Esophagus muscularis mucosa (tissue), 4 donors: ENCODE data around the gene STMN3. TPM values are rescaled to one million over a fixed set of nuclear protein-coding genes. Genes with fewer than 3 reads are reported as not detected.

Experiments
- DNase-seq: peaks from one replicate; pipeline ENCODE4 v3.0.0-alpha.2; 2017; ENCODE audit errors: extremely low spot score
- H3K27ac ChIP-seq, 4 donors: fragments of 200-600 bp; sonication (generic); replicated peaks in 1 of 4; 1 replicate in 3 of 4; 2 replicates in 1 of 4; pipeline ENCODE4 v1.5.1; 2016 to 2019; ENCODE audit warnings: mild to moderate bottlenecking in 1 of 4
- H3K27me3 ChIP-seq, 4 donors: fragments of 200-600 bp; sonication (generic); one replicate each; pipeline versions ENCODE4 v1.5.1 to v1.6.0; 2016 to 2019
- H3K36me3 ChIP-seq, 4 donors: fragments of 200-600 bp; sonication (generic); one replicate each; pipeline ENCODE4 v1.5.1; 2016 to 2019
- H3K4me1 ChIP-seq, 4 donors: fragments of 200-600 bp; sonication (generic); one replicate each; pipeline ENCODE4 v1.5.1; 2016 to 2019
- H3K4me3 ChIP-seq, 4 donors: fragments of 200-600 bp; sonication (generic); 1 replicate in 2 of 4; 2 replicates in 2 of 4; pipeline ENCODE4 v1.5.1; 2016 to 2019; ENCODE audit warnings: mild to moderate bottlenecking in 4 of 4, moderate library complexity in 1 of 4
- H3K9me3 ChIP-seq, 4 donors: fragments of 200-600 bp; sonication (generic); 1 replicate in 3 of 4; 2 replicates in 1 of 4; pipeline ENCODE4 v1.5.1; 2016 to 2019
- EP300 ChIP-seq: sonication (generic); formaldehyde crosslinking; IDR thresholded peaks from one replicate; pipeline ENCODE4 v1.6.1; 2017; ENCODE audit warnings: antibody characterized with exemption
- POLR2A ChIP-seq: fragments of 450-650 bp; IDR thresholded peaks from one replicate; pipeline ENCODE4 v1.6.1; 2017; ENCODE audit warnings: antibody characterized with exemption, moderate library complexity, mild to moderate bottlenecking, low read depth
- POLR2AphosphoS5 ChIP-seq, 2 donors: sonication (generic); formaldehyde crosslinking; IDR thresholded peaks; one replicate each; pipeline ENCODE4 v1.6.1; 2017; ENCODE audit warnings: antibody characterized with exemption in 2 of 2
- WGBS: methylation state at CpG from one replicate; pipeline ENCODE4 v1.1.5; 2018; 5-methylcytosine and 5-hydroxymethylcytosine counted together
- intact Hi-C: fragments of 100-400 bp; cut with DNase I; formaldehyde crosslinking; loops from one replicate; pipeline ENCODE4 v1.15.1; 2023
- total RNA-seq, 4 donors: library from RNA; depleted of rRNA; stranded (reverse); fragments of >200 nt; gene quantifications; one replicate each; pipeline versions ENCODE4 v1.1.0 to v1.2.1, GENCODE V29; 2016
- TF ChIP-seq, protein P1 (sequence below), 3 experiments: fragments of 200-600 bp in 2 of 3; fragments of 450-650 bp in 1 of 3; sonication (generic) in 2 of 3; IDR thresholded peaks; one replicate each; pipeline ENCODE4 v1.5.1; 2017 to 2019; ENCODE audit warnings: antibody characterized with exemption in 3 of 3, mild to moderate bottlenecking in 2 of 3, moderate library complexity in 1 of 3

Gene STMN3
- total RNA-seq, 4 donors from 2014 or later = 13.3 to 47.4 (median 28.9) TPM

DNA sequence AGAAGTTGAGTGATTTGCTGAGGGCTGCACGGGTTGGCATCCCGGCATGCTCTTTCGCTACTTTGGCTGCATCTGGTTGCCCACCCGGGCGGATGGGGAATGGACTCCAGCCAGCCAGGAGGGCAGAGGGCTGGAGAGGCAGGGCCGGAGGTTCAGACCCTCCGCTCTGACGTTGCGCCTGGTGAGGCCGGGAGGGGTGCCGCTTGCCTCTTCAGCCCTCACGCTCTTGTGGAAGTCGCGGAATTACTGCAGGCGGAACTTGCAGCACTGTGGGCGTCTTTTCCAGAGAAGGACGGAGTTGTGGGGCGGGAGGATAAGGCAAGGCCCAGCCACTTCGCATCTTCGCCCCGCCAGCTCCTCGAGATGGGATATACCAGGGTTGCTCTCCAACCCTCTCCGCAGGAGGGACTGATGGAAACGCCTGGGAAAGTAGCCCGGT, 5.5 kb upstream of the STMN3 start:
- Histone ChIP-seq H3K27ac (peak overlapping the region; percentile 86 to 91 (median 87)), H3K27me3 (no peaks in the 10 kb centered on the region), H3K9me3 (no peaks in the 10 kb centered on the region), H3K4me3 (peak overlapping the region; percentile 65 to 75 (median 70)), H3K36me3 (peaks cover 16 to 39% (median 38%) of the 10 kb centered on the region in 4 donors), H3K4me1 (peaks cover 24 to 36% (median 34%) of the 10 kb centered on the region in 4 donors)
- no peak for TF ChIP-seq POLR2AphosphoS5 (IDR thresholded peaks at IDR 0.05)
- no peak for TF ChIP-seq EP300
- TF ChIP-seq, protein P1, sequence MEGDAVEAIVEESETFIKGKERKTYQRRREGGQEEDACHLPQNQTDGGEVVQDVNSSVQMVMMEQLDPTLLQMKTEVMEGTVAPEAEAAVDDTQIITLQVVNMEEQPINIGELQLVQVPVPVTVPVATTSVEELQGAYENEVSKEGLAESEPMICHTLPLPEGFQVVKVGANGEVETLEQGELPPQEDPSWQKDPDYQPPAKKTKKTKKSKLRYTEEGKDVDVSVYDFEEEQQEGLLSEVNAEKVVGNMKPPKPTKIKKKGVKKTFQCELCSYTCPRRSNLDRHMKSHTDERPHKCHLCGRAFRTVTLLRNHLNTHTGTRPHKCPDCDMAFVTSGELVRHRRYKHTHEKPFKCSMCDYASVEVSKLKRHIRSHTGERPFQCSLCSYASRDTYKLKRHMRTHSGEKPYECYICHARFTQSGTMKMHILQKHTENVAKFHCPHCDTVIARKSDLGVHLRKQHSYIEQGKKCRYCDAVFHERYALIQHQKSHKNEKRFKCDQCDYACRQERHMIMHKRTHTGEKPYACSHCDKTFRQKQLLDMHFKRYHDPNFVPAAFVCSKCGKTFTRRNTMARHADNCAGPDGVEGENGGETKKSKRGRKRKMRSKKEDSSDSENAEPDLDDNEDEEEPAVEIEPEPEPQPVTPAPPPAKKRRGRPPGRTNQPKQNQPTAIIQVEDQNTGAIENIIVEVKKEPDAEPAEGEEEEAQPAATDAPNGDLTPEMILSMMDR (IDR thresholded peaks at IDR 0.05) = no peak
- no peak for TF ChIP-seq POLR2A
- WGBS = 7% methylated on average over 4 of the region's 25 CpGs
- intact Hi-C loops = loop anchor here (5.0 to 10.0 kb wide), 2 partner anchors 49 to 124 kb away; partner anchors contain the start of genes ARFRP1, PTK6 and ZGPAT
- DNase-seq = no peak

DNA sequence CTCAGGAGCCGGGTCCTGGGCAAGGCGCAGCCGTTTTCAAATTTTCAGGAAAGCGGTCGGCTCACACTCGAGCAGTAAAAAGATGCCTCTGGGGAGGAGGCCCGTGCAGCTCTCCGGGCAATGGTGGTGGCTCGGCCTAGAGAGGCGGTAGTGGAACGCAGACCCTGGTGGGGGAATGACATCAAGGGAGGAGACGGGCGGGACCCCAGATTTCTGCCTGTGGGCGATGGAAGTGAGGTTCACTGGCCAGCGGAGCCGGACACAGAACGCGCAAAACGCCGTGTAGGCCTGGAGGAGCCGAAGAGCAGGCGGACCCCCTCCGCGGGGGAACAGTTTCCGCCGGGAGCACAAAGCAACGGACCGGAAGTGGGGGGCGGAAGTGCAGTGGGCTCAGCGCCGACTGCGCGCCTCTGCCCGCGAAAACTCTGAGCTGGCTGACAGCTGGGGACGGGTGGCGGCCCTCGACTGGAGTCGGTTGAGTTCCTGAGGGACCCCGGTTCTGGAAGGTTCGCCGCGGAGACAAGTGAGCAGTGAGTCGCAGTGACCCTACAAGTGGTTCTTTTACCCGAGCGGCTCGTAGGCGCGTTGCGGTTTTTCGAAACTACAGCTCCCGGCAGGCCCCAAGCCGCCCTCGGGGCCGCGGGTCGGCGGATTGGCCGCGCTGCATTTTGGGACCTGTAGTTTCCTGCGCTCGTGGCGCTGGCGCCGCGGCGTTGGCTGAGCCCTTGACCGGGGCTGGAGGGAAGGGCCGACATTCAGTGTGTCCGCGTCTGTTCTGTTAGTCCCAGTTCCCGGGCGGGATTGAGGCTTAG, 4.9 kb upstream of the STMN3 start, which contains the start of gene RTEL1:
TSS of gene RTEL1 (plus strand) at position 376 of the 812 bp plus-strand sequence. CDS start 1,091 bp downstream, outside the sequence.
- Histone ChIP-seq H3K36me3 (peaks cover 9 to 32% (median 31%) of the 10 kb centered on the region in 4 donors), H3K4me3 (peak within 1 kb of the TSS; percentile 65 to 75 (median 70)), H3K27ac (peak within 1 kb of the TSS; percentile 86 to 91 (median 87)), H3K4me1 (peaks cover 27 to 43% (median 40%) of the 10 kb centered on the region in 4 donors), H3K27me3 (no peaks in the 10 kb centered on the region), H3K9me3 (no peaks in the 10 kb centered on the region)
- 2% methylated on average over 66 of the region's 73 CpGs for WGBS
- DNase-seq = peak; percentile 97
- peak; percentile 54 for TF ChIP-seq POLR2A
- TF ChIP-seq, protein P1 (IDR thresholded peaks at IDR 0.05) = peak in 1 of 3 experiments; percentile 4
- peak; percentile 68 to 84 for TF ChIP-seq POLR2AphosphoS5 (IDR thresholded peaks at IDR 0.05)
- TF ChIP-seq EP300 = no peak
- intact Hi-C loops = loop anchor here (5.0 to 10.0 kb wide), 2 partner anchors 49 to 123 kb away; partner anchors contain the start of genes ARFRP1, PTK6 and ZGPAT

DNA sequence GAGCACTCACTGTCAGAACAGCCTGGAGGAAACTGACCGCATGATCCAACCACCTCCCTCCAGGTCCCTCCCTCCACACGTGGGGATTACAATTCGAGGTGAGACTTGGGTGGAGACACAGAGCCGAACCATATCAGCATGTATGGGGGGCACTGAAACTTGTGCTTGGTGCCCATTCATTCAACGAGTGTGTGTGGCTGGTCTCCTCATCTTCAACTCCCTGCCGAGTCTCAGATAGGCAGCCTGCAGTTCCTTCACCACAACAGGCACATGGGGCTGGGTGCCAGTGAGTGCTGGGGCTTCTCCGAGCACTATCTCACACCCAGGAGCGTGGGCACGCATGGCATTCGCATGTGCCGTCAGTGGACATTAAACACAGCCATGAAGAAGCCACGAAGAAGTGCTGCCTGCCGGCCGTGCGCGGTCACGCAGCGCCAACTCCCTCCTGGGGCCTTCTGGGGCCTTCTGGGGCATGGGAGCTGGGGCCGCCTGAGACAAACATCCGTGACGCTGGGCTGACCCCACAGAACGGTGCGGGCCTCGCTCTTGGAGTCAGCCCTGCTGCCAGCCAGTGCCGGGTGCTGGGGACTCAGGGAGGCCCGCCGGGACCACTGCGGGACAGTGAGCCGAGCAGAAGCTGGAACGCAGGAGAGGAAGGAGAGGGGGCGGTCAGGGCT, 4.2 kb upstream of the STMN3 start:
- peak overlapping the region; percentile 65 to 75 (median 70) for H3K4me3 ChIP-seq
- H3K36me3 ChIP-seq = peaks cover 3 to 25% (median 24%) of the 10 kb centered on the region in 4 donors
- WGBS = 70% methylated on average over 16 of the region's 31 CpGs
- H3K27ac ChIP-seq = peak overlapping the region; percentile 86 to 91 (median 87)
- intact Hi-C loops = loop anchor here (5.0 to 10.0 kb wide), 2 partner anchors 50 to 123 kb away; partner anchors contain the start of genes ARFRP1, PTK6 and ZGPAT
- H3K9me3 ChIP-seq = no peaks in the 10 kb centered on the region
- peaks cover 32 to 50% (median 47%) of the 10 kb centered on the region in 4 donors for H3K4me1 ChIP-seq
- TF ChIP-seq POLR2A (no peak), EP300 (no peak), POLR2AphosphoS5 (IDR thresholded peaks at IDR 0.05) (no peak)
- TF ChIP-seq, protein P1 (IDR thresholded peaks at IDR 0.05) = no peak
- peaks cover 0 to 5% (median 0%) of the 10 kb centered on the region in 4 donors for H3K27me3 ChIP-seq
- DNase-seq = no peak

DNA sequence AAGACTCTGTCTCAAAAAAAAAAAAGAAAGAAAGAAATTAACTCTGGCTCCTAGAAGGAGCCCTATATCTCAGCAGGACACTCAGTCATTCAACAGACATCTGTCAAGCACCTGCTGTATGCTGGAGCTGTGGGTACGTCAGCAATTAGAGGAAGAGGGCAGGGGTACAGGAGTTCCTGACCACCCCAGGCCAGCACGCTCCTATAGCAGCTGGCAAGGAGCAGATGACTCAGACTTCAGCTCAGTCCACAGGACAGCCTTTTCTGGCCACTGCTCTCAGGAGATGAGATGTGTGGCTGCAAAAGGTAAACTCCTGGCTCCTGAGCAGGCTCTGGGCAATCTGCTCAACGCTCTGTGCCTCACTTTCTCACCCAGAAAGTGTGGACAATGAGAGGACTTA, 3.2 kb upstream of the STMN3 start:
- H3K27ac ChIP-seq = no peak overlapping the region
- peaks cover 0 to 11% (median 0%) of the 10 kb centered on the region in 4 donors for H3K27me3 ChIP-seq
- DNase-seq = no peak
- TF ChIP-seq POLR2A (no peak), POLR2AphosphoS5 (IDR thresholded peaks at IDR 0.05) (no peak), EP300 (no peak)
- TF ChIP-seq, protein P1 (IDR thresholded peaks at IDR 0.05) = no peak
- peaks cover 0 to 16% (median 15%) of the 10 kb centered on the region in 4 donors for H3K36me3 ChIP-seq
- H3K4me3 ChIP-seq = no peak overlapping the region
- 88% methylated on average over 3 of the region's 3 CpGs for WGBS
- peaks cover 42 to 59% (median 57%) of the 10 kb centered on the region in 4 donors for H3K4me1 ChIP-seq
- intact Hi-C loops = loop anchor here (5.0 to 10.0 kb wide), 2 partner anchors 51 to 122 kb away; partner anchors contain the start of genes ARFRP1, PTK6 and ZGPAT
- H3K9me3 ChIP-seq = no peaks in the 10 kb centered on the region
